HEK293T (cell line): Measurements from ENCODE around the gene JAG1.

Experiments
- ARNT ChIP-seq: fragments of 450-650 bp; IDR thresholded peaks from 2 replicates; pipeline ENCODE4 v1.6.1; 2017; ENCODE audit warnings: mild to moderate bottlenecking
- BHLHE40 ChIP-seq: fragments of 450-650 bp; IDR thresholded peaks from 2 replicates; pipeline ENCODE4 v1.6.1; 2016; ENCODE audit warnings: mild to moderate bottlenecking, moderate library complexity, borderline replicate concordance
- CTBP1 ChIP-seq: fragments of 450-650 bp; IDR thresholded peaks from 2 replicates; pipeline ENCODE4 v1.6.1; 2016; ENCODE audit warnings: borderline replicate concordance
- ELF4 ChIP-seq: fragments of 450-650 bp; IDR thresholded peaks from 2 replicates; pipeline ENCODE4 v1.6.1; 2017; ENCODE audit warnings: antibody characterized with exemption
- FOXA1 ChIP-seq: fragments of 450-650 bp; IDR thresholded peaks from 2 replicates; pipeline ENCODE4 v1.6.1; 2016; ENCODE audit warnings: mild to moderate bottlenecking
- FOXK2 ChIP-seq: fragments of 450-650 bp; IDR thresholded peaks from 2 replicates; pipeline ENCODE4 v1.6.1; 2016; ENCODE audit warnings: mild to moderate bottlenecking
- FOXM1 ChIP-seq: fragments of 450-650 bp; IDR thresholded peaks from 2 replicates; pipeline ENCODE4 v1.6.1; 2017; ENCODE audit warnings: mild to moderate bottlenecking, borderline replicate concordance
- L3MBTL2 ChIP-seq: fragments of 450-650 bp; conservative IDR thresholded peaks from 2 replicates; pipeline ENCODE4 v1.6.1; 2016; ENCODE audit warnings: mild to moderate bottlenecking
- NFRKB ChIP-seq: fragments of 450-650 bp; IDR thresholded peaks from 2 replicates; pipeline ENCODE4 v1.6.1; 2016; ENCODE audit warnings: mild to moderate bottlenecking, moderate library complexity
- SP1 ChIP-seq: fragments of 450-650 bp; IDR thresholded peaks from 2 replicates; pipeline ENCODE4 v1.6.1; 2017
- SUZ12 ChIP-seq: fragments of 450-650 bp; IDR thresholded peaks from 2 replicates; pipeline ENCODE4 v1.6.1; 2016; ENCODE audit warnings: mild to moderate bottlenecking
- TARDBP ChIP-seq: fragments of 450-650 bp; IDR thresholded peaks from 2 replicates; pipeline ENCODE4 v1.6.1; 2016
- ZNF384 ChIP-seq: fragments of 450-650 bp; IDR thresholded peaks from 2 replicates; pipeline ENCODE4 v1.6.1; 2016
- TF ChIP-seq, protein P1 (sequence below): fragments of 450-650 bp; IDR thresholded peaks from 2 replicates; pipeline ENCODE4 v1.6.1; 2016

DNA sequence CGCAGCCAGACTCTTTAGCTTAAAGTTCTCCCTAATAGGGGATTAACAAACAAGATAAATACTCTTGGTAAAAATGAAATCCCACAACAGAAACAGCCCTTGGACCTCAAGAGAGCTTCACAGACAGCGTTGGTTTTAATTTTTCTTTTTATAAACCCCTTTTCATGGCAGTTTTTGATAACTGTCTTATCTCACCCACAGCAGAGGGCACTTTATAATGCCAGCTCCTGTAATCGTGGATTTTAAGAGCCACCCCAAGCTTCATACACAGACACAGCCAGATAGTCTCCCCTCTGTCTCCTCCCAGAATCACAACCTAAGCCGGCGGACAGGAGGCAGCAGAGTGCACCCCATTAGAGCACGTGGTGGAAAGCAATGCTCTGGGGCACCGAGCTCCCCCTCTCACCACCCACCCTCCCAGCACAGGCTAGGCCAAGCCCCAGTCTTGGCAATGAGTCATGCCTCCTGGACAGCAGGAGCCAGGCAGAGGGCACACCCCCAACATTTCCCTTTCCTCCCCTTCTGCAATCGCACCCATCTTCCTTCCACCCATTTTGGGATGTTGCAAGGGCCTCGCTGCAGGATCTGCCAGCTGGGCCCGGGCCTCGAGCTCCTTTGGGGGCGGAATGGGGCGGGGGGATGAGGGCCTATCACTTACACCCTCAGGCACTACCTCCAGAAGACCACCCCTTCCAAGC, 2.4 kb downstream of the JAG1 start:
- no peak for TF ChIP-seq FOXM1
- no peak for TF ChIP-seq FOXA1
- no peak for TF ChIP-seq FOXK2
- TF ChIP-seq ELF4: no peak
- TF ChIP-seq ARNT: no peak
- no peak for TF ChIP-seq TARDBP
- no peak for TF ChIP-seq BHLHE40
- no peak for TF ChIP-seq NFRKB
- no peak for TF ChIP-seq L3MBTL2
- TF ChIP-seq, protein P1, sequence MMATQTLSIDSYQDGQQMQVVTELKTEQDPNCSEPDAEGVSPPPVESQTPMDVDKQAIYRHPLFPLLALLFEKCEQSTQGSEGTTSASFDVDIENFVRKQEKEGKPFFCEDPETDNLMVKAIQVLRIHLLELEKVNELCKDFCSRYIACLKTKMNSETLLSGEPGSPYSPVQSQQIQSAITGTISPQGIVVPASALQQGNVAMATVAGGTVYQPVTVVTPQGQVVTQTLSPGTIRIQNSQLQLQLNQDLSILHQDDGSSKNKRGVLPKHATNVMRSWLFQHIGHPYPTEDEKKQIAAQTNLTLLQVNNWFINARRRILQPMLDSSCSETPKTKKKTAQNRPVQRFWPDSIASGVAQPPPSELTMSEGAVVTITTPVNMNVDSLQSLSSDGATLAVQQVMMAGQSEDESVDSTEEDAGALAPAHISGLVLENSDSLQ: no peak
- no peak for TF ChIP-seq CTBP1
- TF ChIP-seq SP1: no peak
- TF ChIP-seq ZNF384: no peak
- no peak for TF ChIP-seq SUZ12
